Measurements from ENCODE around the gene BCLAF1.

BCLAF1 gene, protein sequence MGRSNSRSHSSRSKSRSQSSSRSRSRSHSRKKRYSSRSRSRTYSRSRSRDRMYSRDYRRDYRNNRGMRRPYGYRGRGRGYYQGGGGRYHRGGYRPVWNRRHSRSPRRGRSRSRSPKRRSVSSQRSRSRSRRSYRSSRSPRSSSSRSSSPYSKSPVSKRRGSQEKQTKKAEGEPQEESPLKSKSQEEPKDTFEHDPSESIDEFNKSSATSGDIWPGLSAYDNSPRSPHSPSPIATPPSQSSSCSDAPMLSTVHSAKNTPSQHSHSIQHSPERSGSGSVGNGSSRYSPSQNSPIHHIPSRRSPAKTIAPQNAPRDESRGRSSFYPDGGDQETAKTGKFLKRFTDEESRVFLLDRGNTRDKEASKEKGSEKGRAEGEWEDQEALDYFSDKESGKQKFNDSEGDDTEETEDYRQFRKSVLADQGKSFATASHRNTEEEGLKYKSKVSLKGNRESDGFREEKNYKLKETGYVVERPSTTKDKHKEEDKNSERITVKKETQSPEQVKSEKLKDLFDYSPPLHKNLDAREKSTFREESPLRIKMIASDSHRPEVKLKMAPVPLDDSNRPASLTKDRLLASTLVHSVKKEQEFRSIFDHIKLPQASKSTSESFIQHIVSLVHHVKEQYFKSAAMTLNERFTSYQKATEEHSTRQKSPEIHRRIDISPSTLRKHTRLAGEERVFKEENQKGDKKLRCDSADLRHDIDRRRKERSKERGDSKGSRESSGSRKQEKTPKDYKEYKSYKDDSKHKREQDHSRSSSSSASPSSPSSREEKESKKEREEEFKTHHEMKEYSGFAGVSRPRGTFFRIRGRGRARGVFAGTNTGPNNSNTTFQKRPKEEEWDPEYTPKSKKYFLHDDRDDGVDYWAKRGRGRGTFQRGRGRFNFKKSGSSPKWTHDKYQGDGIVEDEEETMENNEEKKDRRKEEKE

DNA sequence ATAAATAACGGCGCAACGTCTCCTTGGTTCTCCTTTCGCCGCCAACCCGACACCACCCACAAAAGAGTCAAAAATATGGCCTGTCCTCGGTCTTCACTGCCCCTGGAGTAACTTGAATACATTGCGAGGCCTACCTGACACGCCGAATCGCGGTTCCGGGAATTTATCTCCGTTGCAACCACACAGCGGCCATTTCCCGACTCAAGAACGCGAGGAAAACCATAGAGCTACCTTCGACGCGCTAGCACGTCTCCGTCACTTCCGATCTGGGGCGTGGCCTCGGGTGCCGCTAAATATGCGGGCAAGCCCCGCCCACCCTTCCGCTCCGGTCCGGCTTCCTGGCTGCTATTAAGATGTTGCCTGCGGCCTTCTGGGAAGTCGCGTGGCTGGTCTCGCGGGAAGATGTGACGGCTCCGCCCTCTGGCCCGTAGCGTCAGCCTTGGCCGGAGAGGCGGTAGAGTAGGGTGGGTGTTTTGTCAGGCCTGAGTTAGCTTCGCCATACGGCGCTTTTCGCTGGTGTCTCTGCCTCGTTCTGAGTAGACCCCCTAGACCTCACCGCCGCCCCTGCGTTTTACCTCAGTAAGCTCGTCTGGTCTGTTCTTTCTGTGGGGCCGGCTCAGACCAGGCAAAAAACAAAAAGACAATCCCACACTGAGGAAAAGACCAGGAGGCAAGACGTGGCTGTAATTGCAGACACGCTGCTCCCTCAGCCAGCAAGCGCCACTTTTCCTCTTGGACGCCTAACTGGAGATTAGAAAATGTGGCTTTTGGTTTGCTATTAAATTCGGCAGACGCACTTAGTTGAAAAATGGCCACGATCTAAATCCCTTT, at the start of gene BCLAF1:
Gene BCLAF1 (minus strand): TSS at position 268 of the 831 bp plus-strand sequence. CDS start 9,980 bp downstream, outside the sequence.
- TF ChIP-seq, protein P1, sequence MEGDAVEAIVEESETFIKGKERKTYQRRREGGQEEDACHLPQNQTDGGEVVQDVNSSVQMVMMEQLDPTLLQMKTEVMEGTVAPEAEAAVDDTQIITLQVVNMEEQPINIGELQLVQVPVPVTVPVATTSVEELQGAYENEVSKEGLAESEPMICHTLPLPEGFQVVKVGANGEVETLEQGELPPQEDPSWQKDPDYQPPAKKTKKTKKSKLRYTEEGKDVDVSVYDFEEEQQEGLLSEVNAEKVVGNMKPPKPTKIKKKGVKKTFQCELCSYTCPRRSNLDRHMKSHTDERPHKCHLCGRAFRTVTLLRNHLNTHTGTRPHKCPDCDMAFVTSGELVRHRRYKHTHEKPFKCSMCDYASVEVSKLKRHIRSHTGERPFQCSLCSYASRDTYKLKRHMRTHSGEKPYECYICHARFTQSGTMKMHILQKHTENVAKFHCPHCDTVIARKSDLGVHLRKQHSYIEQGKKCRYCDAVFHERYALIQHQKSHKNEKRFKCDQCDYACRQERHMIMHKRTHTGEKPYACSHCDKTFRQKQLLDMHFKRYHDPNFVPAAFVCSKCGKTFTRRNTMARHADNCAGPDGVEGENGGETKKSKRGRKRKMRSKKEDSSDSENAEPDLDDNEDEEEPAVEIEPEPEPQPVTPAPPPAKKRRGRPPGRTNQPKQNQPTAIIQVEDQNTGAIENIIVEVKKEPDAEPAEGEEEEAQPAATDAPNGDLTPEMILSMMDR (IDR thresholded peaks at IDR 0.05; ENCODE audit: borderline replicate concordance, control extremely low read depth, extremely low read depth, insufficient read depth, missing control alignments) = no peak
- in situ Hi-C loops (cut with MboI; ENCODE audit: low sequenced_read_pairs, unreplicated experiment) = no loop called here
- DNase-seq (ENCODE audit: low spot score) = peak; percentile 96

DNA sequence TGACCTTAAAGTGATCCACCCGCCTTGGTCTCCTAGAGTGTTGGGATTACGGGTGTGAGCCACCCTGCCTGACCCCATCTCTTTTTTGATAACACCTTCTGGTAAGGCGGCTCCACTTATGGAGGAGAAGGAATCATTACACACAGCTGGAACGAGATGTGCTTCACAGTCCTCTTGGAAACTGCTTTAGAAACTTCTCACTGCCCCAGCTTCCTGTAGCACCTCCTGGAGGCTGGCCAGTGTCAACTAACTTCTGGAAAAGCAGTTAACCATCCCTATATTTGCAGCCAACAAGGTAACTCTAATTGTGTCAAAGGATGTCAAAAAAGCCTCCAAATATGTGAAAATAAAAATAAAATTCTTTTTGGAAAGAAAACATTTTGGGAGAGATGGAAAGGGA, 48.8 kb upstream of the BCLAF1 start:
- in situ Hi-C loops (cut with MboI; ENCODE audit: low sequenced_read_pairs, unreplicated experiment) = no loop called here
- no peak for DNase-seq (ENCODE audit: low spot score)
- TF ChIP-seq, protein P1 (IDR thresholded peaks at IDR 0.05; ENCODE audit: borderline replicate concordance, control extremely low read depth, extremely low read depth, insufficient read depth, missing control alignments) = no peak

DNA sequence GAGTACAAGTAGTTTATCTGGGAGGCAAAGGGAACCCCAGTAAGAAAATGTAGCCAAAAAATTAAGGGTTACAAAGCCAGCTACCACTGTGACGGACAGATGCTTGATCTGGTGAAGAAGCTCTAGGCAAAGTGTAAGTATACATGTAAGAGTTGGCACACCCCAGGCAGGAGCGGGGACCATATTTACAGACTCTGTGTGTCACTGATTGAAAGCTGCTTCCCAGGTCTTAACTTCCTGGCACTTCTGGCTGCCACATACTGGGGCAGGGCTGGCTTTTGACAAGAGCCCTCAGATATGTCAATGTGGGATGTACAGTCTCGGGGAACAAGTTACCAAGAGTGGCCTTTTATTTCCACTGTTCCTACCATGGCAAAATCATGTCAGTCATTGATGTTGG, 48.0 kb upstream of the BCLAF1 start:
- DNase-seq (ENCODE audit: low spot score) = no peak
- in situ Hi-C loops (cut with MboI; ENCODE audit: low sequenced_read_pairs, unreplicated experiment) = no loop called here

DNA sequence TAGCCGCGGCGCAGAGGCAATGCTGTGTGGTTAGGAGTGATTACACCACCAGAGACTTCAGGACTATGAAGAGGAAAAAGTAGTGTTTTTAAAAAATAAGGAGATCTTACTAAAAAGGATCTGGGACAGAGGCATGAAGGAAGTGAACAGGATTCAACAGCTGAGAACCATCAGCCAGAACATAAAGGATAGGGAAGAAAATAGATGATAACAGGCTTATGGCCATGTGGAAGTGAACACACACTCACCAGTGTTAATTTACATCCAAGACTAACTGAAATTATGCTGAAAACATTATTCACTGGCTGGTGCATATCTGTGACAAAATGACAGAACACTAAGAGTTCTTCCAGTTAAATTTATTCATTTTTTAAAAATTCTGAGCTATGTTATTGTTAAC, 47.5 kb upstream of the BCLAF1 start:
- DNase-seq (ENCODE audit: low spot score) = no peak
- TF ChIP-seq, protein P1 (IDR thresholded peaks at IDR 0.05; ENCODE audit: borderline replicate concordance, control extremely low read depth, extremely low read depth, insufficient read depth, missing control alignments) = no peak
- in situ Hi-C loops (cut with MboI; ENCODE audit: low sequenced_read_pairs, unreplicated experiment) = no loop called here

More for the DNA sequence above, 48.0 kb upstream of the BCLAF1 start:
- TF ChIP-seq, protein P1 (IDR thresholded peaks at IDR 0.05; ENCODE audit: borderline replicate concordance, control extremely low read depth, extremely low read depth, insufficient read depth, missing control alignments) = no peak

DNA sequence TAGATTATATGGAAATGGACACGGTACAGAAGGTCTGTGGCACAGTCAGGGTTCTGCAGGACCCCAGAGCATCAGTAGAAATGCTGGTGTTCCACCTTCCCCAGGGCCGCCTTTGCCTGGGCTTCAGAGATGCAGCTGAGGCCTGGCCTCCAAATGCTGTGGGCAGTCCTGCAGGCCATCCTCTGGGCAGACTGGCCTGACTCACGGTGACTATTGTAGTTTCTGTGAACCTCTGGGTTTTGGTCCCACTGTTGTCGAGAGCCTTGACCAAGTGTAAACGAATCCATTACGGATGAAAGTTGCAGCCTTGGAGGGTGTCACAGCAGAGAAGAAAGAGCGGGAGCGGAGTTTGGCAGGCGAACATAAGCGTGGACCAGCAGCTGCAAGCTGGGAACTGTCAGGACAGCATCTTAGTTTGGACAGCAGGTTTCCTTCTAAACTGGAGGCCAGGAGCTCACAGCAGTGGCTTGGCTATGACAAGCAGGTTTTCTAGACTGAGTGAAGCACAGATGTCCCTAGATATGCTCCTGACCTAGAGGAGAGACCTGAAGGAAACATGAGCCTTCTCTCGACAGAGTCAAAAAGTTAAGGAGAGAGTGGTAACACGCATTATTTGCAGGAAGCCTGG, 46.2 kb upstream of the BCLAF1 start:
- in situ Hi-C loops (cut with MboI; ENCODE audit: low sequenced_read_pairs, unreplicated experiment) = no loop called here
- DNase-seq (ENCODE audit: low spot score) = no peak
- TF ChIP-seq, protein P1 (IDR thresholded peaks at IDR 0.05; ENCODE audit: borderline replicate concordance, control extremely low read depth, extremely low read depth, insufficient read depth, missing control alignments) = no peak
